ENCODE data around the gene CSAG1.
"Not testable (repeated sequence)": the region's sequence is repeated elsewhere in the genome, so short reads cannot be mapped to it uniquely, and the experiment has no call there.

CSAG1 gene

DNA sequence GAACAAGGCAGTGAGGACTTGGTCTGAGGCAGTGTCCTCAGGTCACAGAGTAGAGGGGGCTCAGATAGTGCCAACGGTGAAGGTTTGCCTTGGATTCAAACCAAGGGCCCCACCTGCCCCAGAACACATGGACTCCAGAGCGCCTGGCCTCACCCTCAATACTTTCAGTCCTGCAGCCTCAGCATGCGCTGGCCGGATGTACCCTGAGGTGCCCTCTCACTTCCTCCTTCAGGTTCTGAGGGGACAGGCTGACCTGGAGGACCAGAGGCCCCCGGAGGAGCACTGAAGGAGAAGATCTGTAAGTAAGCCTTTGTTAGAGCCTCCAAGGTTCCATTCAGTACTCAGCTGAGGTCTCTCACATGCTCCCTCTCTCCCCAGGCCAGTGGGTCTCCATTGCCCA is 33.1 kb downstream of the CSAG1 start:
- DNase-seq (ENCODE audit: low read depth, low spot score), result not testable (repeated sequence)

GRCh38 chrX:152697952-152698931 is 35.3 kb downstream of the CSAG1 start, which contains the start of gene MAGEA3:
MAGEA3 (plus strand) TSS chrX:152698794; CDS start chrX:152700833, 2,039 bp downstream.
- DNase-seq (ENCODE audit: low read depth, low spot score), result not testable (repeated sequence)

DNA sequence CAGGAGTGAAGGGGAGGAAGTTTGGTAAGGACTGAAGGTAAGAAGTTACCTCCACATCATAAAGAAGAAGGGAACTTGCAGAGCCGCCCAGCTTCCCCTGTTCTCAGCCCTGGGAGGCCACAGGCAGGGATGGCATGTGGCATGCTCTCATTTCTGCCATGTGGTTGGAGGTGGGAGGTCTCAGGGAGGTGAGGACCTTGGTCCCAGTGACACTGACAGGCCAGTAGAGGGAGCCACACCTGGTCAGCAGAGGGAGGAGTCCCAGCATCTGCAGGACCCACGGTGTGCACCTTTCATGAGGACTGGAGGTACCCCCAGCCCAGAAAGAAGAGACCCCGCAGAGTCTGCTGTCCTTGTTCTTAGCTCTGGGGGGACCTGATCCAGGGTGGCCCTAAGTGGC is 52.5 kb downstream of the CSAG1 start:
- not testable (repeated sequence) for DNase-seq (ENCODE audit: low read depth, low spot score)

Measured in smooth muscle cell of the brain vasculature (primary cell).